HepG2 (cell line): ENCODE data around the gene KLHDC2. TPM values are rescaled to one million over a fixed set of nuclear protein-coding genes. Genes with fewer than 3 reads are reported as not detected.

Experiments used
- LRRFIP1 ChIP-seq: sonication (generic); formaldehyde crosslinking; conservative IDR thresholded peaks from 2 replicates; pipeline ENCODE4 v1.4.0; 2020; ENCODE audit warnings: missing genetic modification reagents
- MTERF4 ChIP-seq: sonication (generic); formaldehyde crosslinking; IDR thresholded peaks from 2 replicates; pipeline ENCODE4 v1.8.0; 2023; ENCODE audit warnings: mild to moderate bottlenecking, missing genetic modification reagents
- MTF1 ChIP-seq: sonication (generic); formaldehyde crosslinking; IDR thresholded peaks from 2 replicates; pipeline ENCODE4 v1.5.0; 2020; ENCODE audit warnings: missing genetic modification reagents
- NCOA5 ChIP-seq: sonication (generic); formaldehyde crosslinking; IDR thresholded peaks from 2 replicates; pipeline ENCODE4 v1.4.0; 2020; ENCODE audit warnings: missing genetic modification reagents
- ZBTB25 ChIP-seq: IDR thresholded peaks from 2 replicates; pipeline ENCODE4 v1.6.1; 2018; ENCODE audit warnings: missing genetic modification reagents
- ZBTB44 ChIP-seq: sonication (generic); formaldehyde crosslinking; IDR thresholded peaks from 2 replicates; pipeline ENCODE4 v1.4.0; 2020; ENCODE audit warnings: missing genetic modification reagents
- ZNF264 ChIP-seq: sonication (generic); formaldehyde crosslinking; IDR thresholded peaks from 2 replicates; pipeline ENCODE4 v1.4.0; 2020; ENCODE audit warnings: missing genetic modification reagents
- ZNF407 ChIP-seq: sonication (generic); formaldehyde crosslinking; IDR thresholded peaks from one replicate; pipeline ENCODE4 v1.5.1; 2020; ENCODE audit warnings: mild to moderate bottlenecking, missing genetic modification reagents; ENCODE audit errors: not compliant biosample characterization
- ZNF441 ChIP-seq: sonication (generic); formaldehyde crosslinking; IDR thresholded peaks from 2 replicates; pipeline ENCODE4 v1.7.0; 2021; ENCODE audit warnings: missing genetic modification reagents, borderline replicate concordance
- ZNF709 ChIP-seq: sonication (generic); formaldehyde crosslinking; IDR thresholded peaks from 2 replicates; pipeline ENCODE4 v1.5.0; 2020; ENCODE audit warnings: mild to moderate bottlenecking, missing genetic modification reagents
- ZNF773 ChIP-seq: sonication (generic); formaldehyde crosslinking; IDR thresholded peaks from 2 replicates; pipeline ENCODE4 v1.4.0; 2020; ENCODE audit warnings: missing genetic modification reagents, borderline replicate concordance
- polyA plus RNA-seq, 8 experiments: library from polyadenylated mRNA; depleted of rRNA in 3 of 8; stranded (reverse) in 7 of 8; unstranded in 1 of 8; fragments of >200 nt; fragmentation: Illumina TruSeq in 4 of 8; extraction: Trizol in 4 of 8; gene quantifications; 2 replicates each; pipeline versions ENCODE4 v1.2.1 to v1.2.3, GENCODE V29; 2011 to 2016; ENCODE audit warnings: low read depth in 4 of 8, missing spikeins in 1 of 8, mixed read lengths in 1 of 8; ENCODE audit not compliant: insufficient read depth in 1 of 8
- total RNA-seq, 5 experiments: library from RNA; depleted of rRNA; stranded (reverse); fragments of >200 nt; fragmentation: Illumina TruSeq; extraction: Trizol; gene quantifications; 2 replicates each; pipeline ENCODE4 v1.2.3, GENCODE V29; 2016; ENCODE audit warnings: low read depth in 1 of 5

KLHDC2 gene
- total and polyA plus RNA-seq, 2 of the 13 experiments (the other 11 are each of a cell fraction or from before 2014, with no cell fraction given): 95.5 to 170 TPM

- TF ChIP-seq LRRFIP1 (CRISPR knock-in tag) (no peak), MTF1 (CRISPR knock-in tag) (no peak), ZBTB25 (CRISPR knock-in tag) (peak; percentile 15; the same call in 1 of the 2 replicates), ZNF264 (CRISPR knock-in tag) (no peak; the same call in 1 of the 2 replicates), MTERF4 (0 out of 2 replicates have a peak, but pooled peaks have one; percentile 34), NCOA5 (CRISPR knock-in tag) (no peak), ZNF441 (CRISPR knock-in tag) (peak; percentile 64; the same call in 1 of the 2 replicates), ZNF407 (CRISPR knock-in tag) (peak; percentile 28), ZBTB44 (no peak), ZNF773 (CRISPR knock-in tag) (no peak), ZNF709 (CRISPR knock-in tag) (0 out of 2 replicates have a peak, but pooled peaks have one; percentile 5)
Observed at GRCh38 chr14:49767571-49768300, at the start of gene KLHDC2 (continued).
